Measurements from ENCODE around the gene NELFCD. TPM values are rescaled to one million over a fixed set of nuclear protein-coding genes. Genes with fewer than 3 reads are reported as not detected.

The NELFCD gene
- polyA plus RNA-seq, 1 of the 3 experiments (the other 2 are of a cell fraction) = 90.0 TPM

DNA sequence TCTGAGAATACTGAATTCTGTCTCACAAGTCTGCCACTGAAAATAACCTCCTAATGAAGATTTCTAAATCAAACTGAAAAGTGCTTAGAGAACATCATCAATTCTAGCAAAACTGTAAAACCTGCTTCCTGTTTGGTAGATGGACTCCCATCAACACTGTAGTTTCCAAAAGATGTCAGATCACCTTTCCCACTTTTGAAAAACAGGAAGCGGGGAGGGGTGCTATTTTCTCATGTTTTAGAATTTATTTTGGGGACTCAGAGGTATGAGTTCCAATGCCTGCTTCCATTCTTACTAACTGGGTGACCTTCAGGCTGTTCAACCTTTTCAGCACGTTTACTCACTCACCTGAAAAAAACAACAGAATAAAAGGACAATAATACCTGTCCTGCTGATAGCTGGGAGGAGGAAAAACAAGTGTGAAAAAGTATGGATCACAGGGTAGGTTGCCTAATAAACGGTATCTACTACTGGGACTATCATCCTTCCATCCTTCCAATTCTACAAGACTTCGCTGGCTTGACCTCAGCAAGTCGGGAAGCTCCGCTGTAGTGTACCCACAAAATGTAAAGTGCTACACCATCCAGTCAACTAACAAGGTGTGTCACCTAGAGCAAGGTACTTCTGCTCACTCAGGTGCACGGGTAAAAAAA, 50.0 kb downstream of the NELFCD start:
- H3K4me3 ChIP-seq (ENCODE audit: low read depth in 2 of 2, low read length in 1 of 2) = peak overlapping the region; percentile 78 to 91
- peak overlapping the region; percentile 92 for H3K4me2 ChIP-seq
- no peak overlapping the region for H2AFZ ChIP-seq (ENCODE audit: low read depth)
- peak overlapping the region; percentile 91 for H3K9ac ChIP-seq
- peaks cover 65% of the 10 kb centered on the region for H3K79me2 ChIP-seq (ENCODE audit: insufficient read depth)
- no peaks in the 10 kb centered on the region for H3K27me3 ChIP-seq (ENCODE audit: insufficient read depth)
- H3K9me3 ChIP-seq = no peaks in the 10 kb centered on the region
- H3K36me3 ChIP-seq (replicated peaks in 1 of 2; ENCODE audit: control insufficient read depth in 1 of 2, insufficient read depth in 2 of 2, low read length in 1 of 2) = peaks cover 52 to 74% of the 10 kb centered on the region in 2 experiments
- no peak for TF ChIP-seq NRF1 (IDR thresholded peaks at IDR 0.05; ENCODE audit: low read depth, low read length)
- TF ChIP-seq, protein P1, sequence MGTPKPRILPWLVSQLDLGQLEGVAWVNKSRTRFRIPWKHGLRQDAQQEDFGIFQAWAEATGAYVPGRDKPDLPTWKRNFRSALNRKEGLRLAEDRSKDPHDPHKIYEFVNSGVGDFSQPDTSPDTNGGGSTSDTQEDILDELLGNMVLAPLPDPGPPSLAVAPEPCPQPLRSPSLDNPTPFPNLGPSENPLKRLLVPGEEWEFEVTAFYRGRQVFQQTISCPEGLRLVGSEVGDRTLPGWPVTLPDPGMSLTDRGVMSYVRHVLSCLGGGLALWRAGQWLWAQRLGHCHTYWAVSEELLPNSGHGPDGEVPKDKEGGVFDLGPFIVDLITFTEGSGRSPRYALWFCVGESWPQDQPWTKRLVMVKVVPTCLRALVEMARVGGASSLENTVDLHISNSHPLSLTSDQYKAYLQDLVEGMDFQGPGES (IDR thresholded peaks at IDR 0.05; ENCODE audit: low read depth, low read length) = no peak
- no peak for TF ChIP-seq FOSL2 (IDR thresholded peaks at IDR 0.05; ENCODE audit: borderline replicate concordance, low read depth)
- TF ChIP-seq FOXJ3 (CRISPR knock-in tag; IDR thresholded peaks at IDR 0.05) = no peak
- TF ChIP-seq GABPA (IDR thresholded peaks at IDR 0.05; ENCODE audit: low read depth) = no peak
- TF ChIP-seq, protein P2, sequence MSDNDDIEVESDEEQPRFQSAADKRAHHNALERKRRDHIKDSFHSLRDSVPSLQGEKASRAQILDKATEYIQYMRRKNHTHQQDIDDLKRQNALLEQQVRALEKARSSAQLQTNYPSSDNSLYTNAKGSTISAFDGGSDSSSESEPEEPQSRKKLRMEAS (IDR thresholded peaks at IDR 0.05; ENCODE audit: low read depth) = no peak
- no peak for TF ChIP-seq TEAD4 (IDR thresholded peaks at IDR 0.05; ENCODE audit: borderline replicate concordance, insufficient read depth)
- no peak for TF ChIP-seq TAF1 (IDR thresholded peaks at IDR 0.05; ENCODE audit: borderline replicate concordance, low read depth, low read length)
- TF ChIP-seq RXRA (IDR thresholded peaks at IDR 0.05; ENCODE audit: borderline replicate concordance, low read depth) = no peak
- no peak for TF ChIP-seq RFX5 (IDR thresholded peaks at IDR 0.05; ENCODE audit: low read length)
- no peak for TF ChIP-seq GATA2 (CRISPR knock-in tag; IDR thresholded peaks at IDR 0.05)
- no peak for TF ChIP-seq CHD2 (IDR thresholded peaks at IDR 0.05; ENCODE audit: low read length, partially characterized antibody)
- H3K27ac ChIP-seq (ENCODE audit: low read depth in 2 of 2, low read length in 1 of 2) = peak overlapping the region in 1 of 2 experiments; percentile 91; a peak in 1 of 4 replicates
- peaks cover 30 to 45% of the 10 kb centered on the region in 2 experiments; a peak in 3 of 4 replicates for H3K4me1 ChIP-seq (ENCODE audit: control insufficient read depth in 1 of 2, insufficient read depth in 2 of 2, low read depth in 1 of 2, low read length in 1 of 2)
- H4K20me1 ChIP-seq (ENCODE audit: insufficient read depth) = peaks cover 30% of the 10 kb centered on the region
- H3K9me2 ChIP-seq = no peaks in the 10 kb centered on the region
- DNase-seq = no peak
- CTCF ChIA-PET = interaction anchor here (0.9 to 3.8 kb wide), 4 partner anchors 161 to 425 kb away, joined by 3 to 17 read pairs (median 6); no protein-coding TSS in a partner anchor
- POLR2A ChIA-PET = interaction anchor here (1.0 to 1.9 kb wide), 8 partner anchors 13 to 200 kb away, joined by 3 to 11 read pairs (median 5); partner anchors contain the start of gene TUBB1
- peaks cover 23% of the 10 kb centered on the region for H3F3A ChIP-seq (replicated peaks; ENCODE audit: insufficient read depth)
- 46% methylated on average over 7 of the region's 7 CpGs for WGBS (ENCODE audit: low lambda C conversion rate)

DNA sequence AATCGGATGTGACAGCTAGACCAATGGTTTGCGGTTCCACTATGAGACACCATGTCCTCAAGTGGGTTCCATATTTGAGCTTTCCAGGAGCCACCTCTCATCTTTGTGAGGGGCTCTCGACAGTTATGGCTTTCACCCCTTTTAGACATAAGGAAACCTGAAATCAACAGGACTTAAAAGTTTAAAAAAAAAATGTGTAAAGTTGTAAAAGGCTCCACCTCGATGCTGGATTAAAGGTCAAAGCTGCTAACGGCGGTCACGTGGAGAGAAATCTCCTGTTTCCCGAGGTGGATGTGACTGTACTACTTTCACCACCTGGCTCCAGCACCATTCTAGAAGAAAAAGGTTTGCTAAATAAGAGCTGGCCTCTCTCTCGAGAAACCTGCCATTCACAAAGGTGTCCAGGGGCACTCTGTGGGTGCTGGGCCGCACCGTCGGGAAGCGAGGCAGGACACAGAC, 50.5 kb downstream of the NELFCD start:
- peaks cover 54 to 74% of the 10 kb centered on the region in 2 experiments for H3K36me3 ChIP-seq (replicated peaks in 1 of 2; ENCODE audit: control insufficient read depth in 1 of 2, insufficient read depth in 2 of 2, low read length in 1 of 2)
- peaks cover 23% of the 10 kb centered on the region for H3F3A ChIP-seq (replicated peaks; ENCODE audit: insufficient read depth)
- no peak for TF ChIP-seq GATA2 (CRISPR knock-in tag; IDR thresholded peaks at IDR 0.05)
- TF ChIP-seq, protein P3, sequence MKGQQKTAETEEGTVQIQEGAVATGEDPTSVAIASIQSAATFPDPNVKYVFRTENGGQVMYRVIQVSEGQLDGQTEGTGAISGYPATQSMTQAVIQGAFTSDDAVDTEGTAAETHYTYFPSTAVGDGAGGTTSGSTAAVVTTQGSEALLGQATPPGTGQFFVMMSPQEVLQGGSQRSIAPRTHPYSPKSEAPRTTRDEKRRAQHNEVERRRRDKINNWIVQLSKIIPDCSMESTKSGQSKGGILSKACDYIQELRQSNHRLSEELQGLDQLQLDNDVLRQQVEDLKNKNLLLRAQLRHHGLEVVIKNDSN (IDR thresholded peaks at IDR 0.05; ENCODE audit: borderline replicate concordance, low read depth) = peak; percentile 60; the same call in 1 of the 2 replicates
- peak overlapping the region; percentile 70; the same call in 1 of the 2 replicates for H2AFZ ChIP-seq (ENCODE audit: low read depth)
- no peaks in the 10 kb centered on the region for H3K27me3 ChIP-seq (ENCODE audit: insufficient read depth)
- POLR2A ChIA-PET = interaction anchor here (1.0 to 1.9 kb wide), 12 partner anchors 11 to 373 kb away, joined by 3 to 11 read pairs (median 5); partner anchors contain the start of genes PRELID3B and TUBB1
- peaks cover 30 to 44% of the 10 kb centered on the region in 2 experiments; a peak in 3 of 4 replicates for H3K4me1 ChIP-seq (ENCODE audit: control insufficient read depth in 1 of 2, insufficient read depth in 2 of 2, low read depth in 1 of 2, low read length in 1 of 2)
- H3K4me3 ChIP-seq (ENCODE audit: low read depth in 2 of 2, low read length in 1 of 2) = peak overlapping the region; percentile 78 to 91
- peak overlapping the region; percentile 92 for H3K4me2 ChIP-seq
- no peaks in the 10 kb centered on the region for H3K9me2 ChIP-seq
- peak overlapping the region; percentile 91 for H3K9ac ChIP-seq
- H3K9me3 ChIP-seq = no peaks in the 10 kb centered on the region
- H3K27ac ChIP-seq (ENCODE audit: low read depth in 2 of 2, low read length in 1 of 2) = peak overlapping the region; percentile 76 to 91
- H4K20me1 ChIP-seq (ENCODE audit: insufficient read depth) = peaks cover 27% of the 10 kb centered on the region
- peaks cover 60% of the 10 kb centered on the region for H3K79me2 ChIP-seq (ENCODE audit: insufficient read depth)
- CTCF ChIA-PET = interaction anchor here (1.0 to 3.8 kb wide), 9 partner anchors 9 to 487 kb away, joined by 3 to 17 read pairs (median 5); no protein-coding TSS in a partner anchor
- no peak for DNase-seq
- WGBS (ENCODE audit: low lambda C conversion rate) = 13% methylated on average over 8 of the region's 13 CpGs

Measured in SK-N-SH (cell line).